Activated CD8-positive, alpha-beta memory T cell treated with anti-CD3 and anti-CD28 coated beads, Interleukin-2, amount 50 U/mL, for 1 hour (primary cell): ENCODE results near the gene ASXL3.

Experiments
- DNase-seq: peaks from one replicate; pipeline ENCODE4 v3.0.0-alpha.2; 2020; ENCODE audit errors: extremely low read depth

Gene ASXL3

DNA sequence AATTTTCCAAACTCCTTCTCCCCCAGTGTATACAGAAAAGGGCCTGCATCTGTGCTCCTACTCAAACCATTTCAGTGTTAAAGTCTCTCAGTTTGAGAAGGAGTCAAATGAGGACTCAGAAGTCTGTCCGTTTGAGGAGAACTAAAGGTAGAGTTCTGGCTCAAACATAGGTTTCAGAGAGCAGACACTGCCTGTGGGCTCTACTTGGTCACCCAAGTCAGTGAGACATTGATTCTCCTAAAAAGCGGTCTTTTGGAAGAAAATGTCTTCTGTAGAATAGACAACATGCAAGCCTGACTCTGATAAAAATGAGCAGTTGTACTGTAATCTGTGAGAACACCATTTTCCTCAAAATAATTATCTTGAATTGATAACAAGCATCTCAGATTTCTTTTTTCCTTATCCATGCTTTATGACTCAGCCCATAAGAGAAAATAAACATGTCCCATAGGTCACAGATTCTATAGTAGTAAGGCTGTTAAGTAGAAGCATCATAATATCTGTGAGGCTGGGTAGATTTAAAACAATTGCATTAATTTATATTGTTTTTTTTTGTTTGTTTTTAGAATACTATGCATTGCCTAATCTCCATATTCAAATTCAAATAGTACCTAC is 82.8 kb downstream of the ASXL3 start:
- DNase-seq, result no peak

DNA sequence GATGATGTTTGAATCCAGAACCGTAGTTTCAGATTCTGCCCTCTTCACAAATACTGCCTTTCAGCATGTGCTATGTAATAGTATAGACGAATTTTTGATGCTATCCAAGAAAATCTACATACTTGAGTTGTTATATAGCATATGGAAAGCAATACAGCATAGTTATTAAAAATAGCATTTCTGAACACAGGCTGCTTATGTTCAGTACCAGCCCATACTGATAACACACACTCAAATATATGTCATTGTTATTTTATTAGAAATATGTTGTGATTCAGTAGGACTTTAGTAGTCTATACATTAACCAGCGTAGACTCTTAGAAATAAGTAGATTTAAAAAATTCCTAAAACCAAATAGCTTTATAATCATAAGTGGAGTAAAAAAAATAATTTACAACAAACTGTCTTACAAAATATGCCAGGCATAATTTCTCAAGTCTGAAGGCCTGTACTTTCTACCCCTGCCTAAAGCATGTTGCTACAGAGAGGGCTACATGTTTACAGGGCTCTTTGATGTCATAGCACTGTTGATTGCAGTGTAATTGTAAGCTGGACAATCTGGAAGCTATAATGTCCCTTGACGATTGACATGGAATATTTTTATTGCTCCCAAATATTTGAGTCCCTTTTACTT is 86.3 kb downstream of the ASXL3 start:
- no peak for DNase-seq

DNA sequence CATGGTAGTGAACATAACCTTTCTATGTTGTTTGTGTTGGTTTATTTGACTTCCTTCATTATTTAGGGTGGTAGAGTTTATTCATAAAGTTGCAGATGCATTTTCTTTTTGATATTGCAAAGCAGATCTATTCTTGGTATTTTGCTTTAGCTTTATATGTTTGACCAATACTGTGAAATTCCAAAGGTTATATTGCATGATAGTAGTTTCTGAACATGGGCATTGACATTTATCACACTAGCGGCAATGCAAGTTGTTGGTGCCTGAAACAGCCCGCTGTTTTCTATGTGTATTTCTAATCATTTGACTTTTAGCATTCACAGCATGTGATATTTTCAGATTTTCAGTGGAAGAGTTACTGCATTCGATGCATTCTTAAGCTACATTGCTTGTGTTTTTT is 87.2 kb downstream of the ASXL3 start:
- DNase-seq, result no peak

DNA sequence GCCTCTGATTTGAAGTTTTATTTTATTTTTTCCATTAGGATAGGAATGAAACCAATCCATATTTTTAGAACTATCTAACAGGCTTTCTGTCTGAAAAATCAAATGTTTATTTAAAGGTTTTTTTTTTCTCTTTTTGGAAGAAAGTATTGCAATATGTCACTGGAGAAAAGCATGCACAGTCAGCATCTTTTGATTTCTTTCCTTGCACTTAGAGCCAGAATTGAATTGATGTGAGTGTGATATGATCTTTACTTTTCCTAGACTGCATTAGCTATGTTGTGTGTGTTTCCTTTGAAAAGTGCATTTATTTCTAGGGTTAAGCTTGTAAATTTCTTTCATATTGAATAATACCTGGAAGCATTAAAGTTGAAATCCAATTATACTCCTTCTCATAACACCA is 87.6 kb downstream of the ASXL3 start:
- DNase-seq, result no peak

DNA sequence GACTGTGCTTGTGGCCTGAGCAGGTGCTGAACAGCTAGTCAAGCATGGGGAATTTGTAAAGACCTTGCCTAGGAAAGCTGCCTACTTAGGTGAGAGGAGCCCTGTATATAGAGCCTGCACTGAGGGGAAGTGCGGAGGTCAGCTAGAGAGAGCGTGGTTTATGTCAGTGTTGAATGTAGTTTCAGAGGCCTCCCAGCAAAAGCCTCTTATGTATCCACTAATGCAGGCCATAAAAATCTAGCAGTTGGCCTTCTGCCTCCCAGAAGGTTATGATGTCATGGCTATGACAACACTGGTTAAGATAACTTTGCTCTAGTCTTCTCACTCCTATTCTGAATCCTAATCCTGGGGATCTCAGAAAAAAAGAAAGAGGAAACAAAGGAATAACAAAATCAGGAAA is 88.9 kb downstream of the ASXL3 start:
- no peak for DNase-seq

DNA sequence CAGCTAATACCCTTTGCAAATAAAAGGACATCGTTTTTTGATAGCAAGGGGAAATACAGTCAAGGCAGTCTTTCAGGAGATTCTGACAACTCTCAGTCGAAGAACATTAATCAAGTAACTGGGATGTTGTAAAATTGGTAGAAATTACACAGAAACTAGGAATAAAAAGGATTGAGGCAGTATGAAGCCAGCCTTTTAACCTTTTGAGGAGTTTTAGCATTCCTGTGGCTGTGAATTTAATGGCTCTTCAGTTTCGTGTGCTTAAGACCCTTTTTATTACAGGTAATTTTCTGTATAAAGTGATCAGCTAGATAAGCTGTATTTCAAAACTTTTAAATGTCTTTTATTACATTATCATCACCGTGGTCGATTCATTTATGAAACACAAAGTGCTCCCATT is 91.6 kb downstream of the ASXL3 start:
- no peak for DNase-seq

DNA sequence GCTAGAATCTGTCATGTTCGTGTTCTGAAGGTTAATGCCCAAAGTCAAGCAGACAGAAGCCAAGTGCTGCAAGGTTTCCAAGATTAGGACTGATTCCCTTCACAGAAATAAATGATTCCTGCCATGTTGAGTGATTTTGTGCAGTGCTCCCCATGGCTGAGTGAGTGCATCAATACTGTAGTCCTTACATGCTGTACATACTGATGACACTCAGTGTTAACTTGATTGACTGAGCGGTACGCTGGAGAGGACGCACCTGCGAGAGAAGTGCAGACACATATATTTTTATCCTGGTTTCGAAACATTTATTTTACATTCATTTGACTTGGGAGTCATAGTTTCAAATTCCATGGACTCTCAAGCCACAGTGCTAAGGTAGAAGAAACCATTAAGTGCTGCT is 92.0 kb downstream of the ASXL3 start:
- DNase-seq, result no peak

DNA sequence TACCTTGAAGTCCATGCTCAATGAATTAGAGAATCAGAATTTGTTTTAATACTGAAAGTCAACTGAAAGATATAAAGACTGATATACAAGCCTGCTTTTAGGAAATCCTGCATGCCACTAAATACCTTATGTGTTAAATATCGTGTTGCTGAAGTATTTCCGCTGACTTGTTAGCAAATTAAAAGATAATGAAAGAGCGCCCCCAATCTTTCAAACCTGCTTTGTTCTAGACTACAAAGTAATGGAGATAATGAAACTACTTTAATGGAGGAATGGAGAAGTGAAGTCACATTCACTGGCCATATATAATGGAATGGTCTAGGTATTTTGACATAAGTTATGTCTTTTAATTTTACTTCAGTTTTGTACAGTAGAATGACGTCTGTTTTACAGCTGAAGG is 95.7 kb downstream of the ASXL3 start:
- DNase-seq, result no peak

DNA sequence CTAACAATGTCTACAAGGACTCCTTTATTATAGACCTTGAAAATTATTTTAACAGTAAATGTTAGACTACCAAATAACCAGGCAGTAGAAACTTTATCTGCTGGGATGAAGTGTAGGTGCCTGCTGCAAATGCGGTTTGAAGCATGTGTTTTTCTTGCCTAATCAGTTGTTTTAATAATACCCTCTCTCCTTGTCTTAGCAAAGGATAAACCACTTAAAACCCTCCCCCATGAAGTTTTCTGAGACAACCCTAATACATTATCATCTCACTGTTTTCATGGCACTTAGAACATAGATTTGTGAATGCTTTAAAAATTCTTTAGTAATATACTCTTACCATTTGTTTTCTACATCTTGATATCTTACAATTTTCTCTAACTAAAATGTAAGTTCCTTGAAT is 98.6 kb downstream of the ASXL3 start:
- DNase-seq, result no peak

DNA sequence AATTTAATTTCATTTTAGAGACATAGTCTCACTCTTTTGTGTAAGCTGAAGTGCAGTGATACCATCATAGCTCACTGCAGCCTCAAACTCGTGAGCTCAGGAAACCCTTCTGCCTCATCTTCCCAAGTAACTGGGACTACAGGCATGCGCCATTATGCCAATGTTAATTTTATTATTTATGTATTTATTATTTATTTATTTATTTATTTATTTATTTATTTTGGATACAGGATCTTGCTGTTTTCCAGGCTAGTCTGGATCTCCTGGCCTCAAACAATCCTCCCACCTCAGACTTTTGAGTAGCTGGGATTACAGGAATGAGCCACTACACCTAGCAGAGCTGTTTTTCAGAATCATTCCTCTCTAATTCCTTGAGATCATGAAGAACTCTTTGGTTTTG is 99.9 kb downstream of the ASXL3 start:
- DNase-seq, result no peak

DNA sequence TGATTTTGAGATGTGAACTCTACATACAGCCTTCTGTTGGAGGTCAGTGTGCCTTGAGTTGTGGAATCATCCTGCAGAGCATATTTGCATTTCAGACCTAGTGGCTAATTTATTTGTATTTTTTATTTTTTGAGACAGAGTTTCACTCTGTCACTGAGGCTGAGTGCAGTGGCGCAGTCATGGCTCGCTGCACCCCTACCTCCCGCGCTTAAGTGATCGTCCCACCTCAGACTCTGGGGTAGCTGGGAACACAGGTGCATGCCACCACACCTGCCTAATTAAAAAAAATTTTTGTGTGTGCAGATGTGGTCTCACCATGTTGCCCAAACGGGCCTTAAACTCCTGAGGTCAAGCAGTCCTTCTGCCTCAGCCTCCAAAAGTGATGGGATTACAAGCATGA is 104.4 kb downstream of the ASXL3 start:
- no peak for DNase-seq

DNA sequence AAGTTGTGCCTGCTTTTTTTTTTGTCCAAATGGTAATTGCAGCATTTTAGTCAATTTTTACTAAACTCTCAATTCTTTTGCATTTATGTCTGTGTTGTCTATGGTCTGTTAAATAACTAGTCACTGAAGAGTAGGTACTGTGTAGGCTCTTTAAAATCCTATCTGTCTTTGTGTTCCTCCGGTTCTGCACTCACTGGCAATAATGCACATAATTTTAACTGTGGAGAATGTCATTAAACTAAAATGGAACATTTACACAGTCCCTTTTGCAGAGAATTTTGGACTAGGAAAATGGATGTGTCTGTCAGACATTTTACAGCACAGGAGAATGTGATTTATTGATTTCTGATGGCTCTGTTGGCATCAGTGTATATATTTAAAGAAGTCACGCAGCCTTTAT is 116.6 kb downstream of the ASXL3 start:
- no peak for DNase-seq

DNA sequence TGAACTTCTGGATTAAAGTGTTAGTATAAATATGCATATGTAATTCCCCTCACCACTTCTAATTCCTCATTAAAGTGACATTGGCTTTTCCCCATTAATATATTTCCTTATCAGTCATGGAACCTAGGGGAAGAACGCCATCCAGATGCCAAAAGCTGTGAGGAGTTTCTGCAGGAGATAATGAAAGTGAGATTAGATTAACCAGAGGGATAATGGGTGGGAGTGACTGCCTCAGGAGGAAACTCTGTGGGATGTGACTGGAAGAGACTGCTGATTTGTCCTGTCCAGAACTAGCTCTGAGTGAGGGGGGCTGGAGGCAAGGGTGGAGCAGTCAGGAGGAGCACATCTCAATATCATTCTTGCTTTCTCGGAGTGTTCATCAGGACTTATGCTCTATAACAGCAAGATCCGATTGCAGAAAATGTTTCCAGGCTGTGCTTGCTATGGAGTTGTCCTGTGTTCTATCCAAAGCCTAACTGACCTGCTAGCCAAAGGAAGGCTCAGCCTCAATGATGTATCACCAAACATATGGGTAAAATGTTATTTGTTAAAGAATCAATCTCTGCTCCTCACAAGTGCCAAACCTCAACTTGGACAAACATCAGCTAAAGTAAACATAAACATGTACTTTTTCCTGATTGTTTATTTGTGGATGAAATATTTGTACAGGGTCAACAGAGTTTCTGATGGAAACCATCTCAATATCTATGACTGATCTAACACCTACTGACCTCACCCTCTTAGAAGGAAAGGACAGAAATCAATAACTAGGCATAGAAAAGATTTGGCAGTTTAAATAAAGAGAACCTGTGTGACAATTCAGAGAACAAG is 118.5 kb downstream of the ASXL3 start:
- no peak for DNase-seq

DNA sequence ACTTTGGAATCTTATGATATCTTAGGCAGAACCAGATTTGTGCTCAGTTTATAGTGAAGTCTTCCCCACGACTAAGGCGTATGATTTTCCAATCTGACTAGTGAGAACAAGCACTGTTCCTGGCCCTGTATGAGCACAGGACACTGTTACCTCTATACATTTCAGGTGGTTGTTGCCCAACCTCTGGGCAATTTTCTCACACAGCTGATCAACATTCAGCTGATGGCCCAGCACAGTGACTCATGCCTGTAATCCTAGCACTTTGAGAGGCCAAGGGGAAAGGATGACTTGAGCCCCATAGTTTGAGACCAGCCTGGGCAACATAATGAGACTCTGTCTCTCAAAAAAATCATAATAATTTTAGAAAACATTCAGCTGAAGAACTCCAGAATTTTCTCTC is 119.5 kb downstream of the ASXL3 start:
- no peak for DNase-seq

DNA sequence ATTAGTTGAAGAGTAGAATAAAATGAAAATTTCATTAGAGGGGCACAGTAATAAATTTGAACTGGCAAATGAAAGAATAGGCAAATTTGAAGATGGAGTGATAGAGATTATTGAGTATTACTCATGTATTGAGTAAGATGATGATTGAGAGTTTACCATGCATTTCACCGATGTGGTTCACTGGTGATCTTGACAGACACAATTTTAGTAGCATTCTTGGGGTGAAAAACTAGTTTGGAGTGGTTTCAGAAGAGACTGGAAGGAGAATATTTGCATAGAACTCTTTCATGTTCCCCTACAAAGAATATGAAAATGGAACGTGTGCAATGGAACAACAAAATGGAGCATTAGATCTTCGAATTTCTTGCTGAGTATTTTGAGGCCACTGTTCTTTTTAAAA is 121.4 kb downstream of the ASXL3 start:
- DNase-seq, result no peak

DNA sequence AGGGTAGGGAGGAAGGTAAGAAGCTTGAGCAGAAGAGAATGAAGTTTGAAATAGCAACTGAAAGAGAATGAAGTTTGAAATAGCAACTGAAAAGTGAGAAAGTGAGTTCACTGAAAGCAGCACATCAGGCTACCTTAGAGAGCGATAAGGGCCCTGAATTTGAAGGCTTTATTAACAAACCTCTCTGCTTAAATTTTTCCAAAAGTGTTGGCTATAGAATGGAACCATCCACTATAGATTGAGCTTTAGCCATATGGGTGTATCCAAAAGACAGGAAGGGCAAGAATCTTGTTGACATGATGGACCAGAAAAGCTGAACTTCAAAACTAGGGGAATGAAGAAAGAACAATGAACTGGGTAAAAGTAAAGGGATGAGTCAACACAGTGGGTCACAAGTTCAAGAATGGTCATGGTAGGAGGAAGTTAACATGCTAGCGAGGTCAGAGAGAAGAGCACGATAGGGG is 122.5 kb downstream of the ASXL3 start:
- no peak for DNase-seq

DNA sequence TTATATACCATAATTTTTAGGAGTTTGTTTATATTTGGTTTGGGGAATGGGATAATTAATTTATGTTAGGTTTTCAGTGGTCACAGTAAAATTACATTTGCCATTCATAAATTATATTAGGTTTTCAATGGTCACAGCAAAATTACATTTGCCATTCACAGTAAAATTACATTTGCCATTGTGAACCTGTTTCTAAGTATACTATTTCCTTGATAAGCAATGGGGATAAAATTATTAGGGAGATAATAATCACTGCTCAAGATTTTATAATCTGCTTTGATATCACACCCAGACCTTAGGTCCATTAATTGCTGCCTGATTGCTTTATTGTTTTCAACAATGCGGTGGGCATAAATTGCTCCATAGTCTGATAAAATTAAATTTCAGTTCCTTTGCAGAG is 124.6 kb downstream of the ASXL3 start:
- no peak for DNase-seq

DNA sequence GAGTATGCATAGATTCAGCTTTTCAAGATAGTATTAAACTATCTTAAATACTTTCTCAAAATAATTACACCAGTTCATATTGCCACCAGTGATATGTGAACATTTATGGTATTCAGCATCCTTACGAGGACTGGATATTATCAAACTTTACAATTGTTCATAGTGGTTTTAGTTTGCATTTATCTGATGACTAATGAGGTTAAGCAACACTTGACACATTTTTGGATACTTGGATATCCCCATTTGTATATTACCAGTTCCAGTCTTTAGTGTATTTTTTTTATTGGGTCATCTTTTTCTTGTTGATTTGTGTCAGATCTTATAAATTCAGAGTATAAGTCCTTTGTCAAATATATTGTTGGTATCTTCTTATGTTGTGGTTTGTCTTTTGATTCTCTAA is 128.4 kb downstream of the ASXL3 start:
- DNase-seq, result no peak

DNA sequence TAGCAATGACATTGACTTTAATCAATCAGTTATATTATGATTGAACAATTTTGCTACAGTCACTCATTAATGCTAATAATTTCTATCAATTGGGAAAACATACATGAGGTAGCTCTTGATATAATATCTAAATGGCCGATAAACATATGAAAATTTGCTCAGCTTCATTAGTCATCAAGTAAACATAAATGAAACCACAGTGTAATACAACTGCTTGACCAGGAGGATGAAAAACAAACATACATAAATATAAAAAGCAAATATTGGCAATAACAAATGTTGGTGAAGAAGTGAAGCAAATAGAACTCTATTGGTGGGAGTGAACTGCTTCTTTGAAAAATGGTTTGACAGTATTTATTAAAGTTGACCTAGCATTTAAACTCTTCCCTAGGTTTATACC is 130.9 kb downstream of the ASXL3 start:
- DNase-seq, result no peak

DNA sequence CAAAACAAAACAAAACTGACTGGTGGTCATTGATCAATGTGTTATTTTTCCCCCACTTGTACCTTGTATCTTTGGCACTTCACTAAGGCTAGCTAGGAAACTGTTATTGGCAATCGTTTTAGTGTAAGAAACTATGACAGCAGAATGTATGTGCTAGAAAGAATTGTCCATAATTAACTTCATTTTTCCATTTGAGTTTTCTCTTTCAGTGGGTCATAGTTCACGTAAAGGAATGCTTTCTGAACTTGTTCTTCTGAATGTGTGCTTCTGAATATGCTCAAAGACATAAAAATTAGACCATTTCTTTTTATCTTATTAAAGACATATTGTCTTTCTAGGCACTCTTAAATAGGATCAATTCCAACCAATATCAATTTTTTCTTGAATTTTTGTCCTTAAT is 132.2 kb downstream of the ASXL3 start:
- no peak for DNase-seq

DNA sequence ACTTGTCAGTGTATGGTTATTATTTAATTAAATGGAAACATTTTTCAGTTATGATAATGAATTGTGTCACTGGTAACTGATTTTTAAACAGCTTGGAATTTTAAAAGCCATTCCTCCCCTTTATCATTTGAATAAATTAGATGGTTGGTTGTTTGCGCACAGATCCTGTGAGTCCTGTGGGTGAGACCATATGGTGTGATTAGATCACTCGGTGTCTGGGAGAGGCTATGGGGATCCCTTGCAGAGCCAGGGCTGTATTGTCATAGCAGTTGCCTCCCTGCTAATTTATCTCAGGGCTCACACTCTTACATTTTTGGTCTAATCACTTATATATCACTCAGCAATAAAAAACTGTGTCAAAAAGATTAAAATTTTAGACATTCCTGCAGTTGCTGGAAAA is 133.5 kb downstream of the ASXL3 start:
- DNase-seq, result no peak

DNA sequence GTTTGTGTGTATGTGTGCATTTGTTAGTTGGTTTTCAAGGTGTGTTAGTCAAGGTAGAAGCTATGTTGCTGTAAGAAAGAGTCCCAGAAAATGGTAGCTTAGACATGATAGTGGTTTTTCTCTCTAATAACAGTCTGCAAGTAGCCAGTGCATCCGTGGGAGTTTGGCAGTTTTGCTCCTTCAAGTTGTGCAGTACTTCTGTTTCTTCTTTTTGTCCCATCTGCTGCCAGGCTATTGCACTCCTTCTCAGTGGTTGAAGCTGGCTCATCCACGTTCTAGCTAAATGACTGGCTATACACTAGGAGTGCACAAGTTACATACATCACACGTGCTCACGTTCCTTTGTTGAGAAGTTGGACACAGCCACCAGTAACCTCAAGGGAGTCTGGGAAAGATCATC is 134.7 kb downstream of the ASXL3 start:
- no peak for DNase-seq

DNA sequence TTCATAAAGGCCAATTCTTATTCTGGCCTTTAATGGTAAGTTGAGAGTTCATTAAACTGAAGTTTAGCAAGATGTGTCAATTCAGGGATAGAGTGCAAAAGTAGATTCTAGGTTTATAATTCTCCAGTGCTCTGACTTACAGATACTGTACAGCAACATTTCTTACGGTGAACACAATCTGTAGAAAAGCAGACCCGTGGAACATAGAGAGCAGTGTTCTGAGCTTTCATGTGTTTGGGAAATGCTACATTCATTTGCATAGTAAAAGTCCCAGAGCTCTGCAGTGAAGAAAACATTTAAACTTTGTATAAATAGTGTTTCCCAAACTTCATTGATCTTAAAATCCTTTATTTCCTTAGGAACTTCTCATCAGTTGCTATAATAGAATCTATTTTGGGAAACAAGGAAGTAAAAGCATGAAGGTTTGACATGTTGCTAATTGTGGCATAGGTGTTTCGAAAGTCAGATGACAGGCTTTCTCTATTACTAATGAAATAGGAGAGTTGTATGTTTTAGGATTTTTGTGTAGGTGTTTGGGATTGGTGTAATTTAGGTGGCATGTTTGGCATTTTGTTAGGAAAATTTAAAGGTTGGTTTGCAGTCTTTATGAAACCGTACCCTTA is 138.2 kb downstream of the ASXL3 start:
- DNase-seq, result no peak
